ENCODE measurements around the gene GNAO1.
A peak's percentile ranks its signal among the peaks of the same experiment; 100 is the strongest.

Gene GNAO1

DNA sequence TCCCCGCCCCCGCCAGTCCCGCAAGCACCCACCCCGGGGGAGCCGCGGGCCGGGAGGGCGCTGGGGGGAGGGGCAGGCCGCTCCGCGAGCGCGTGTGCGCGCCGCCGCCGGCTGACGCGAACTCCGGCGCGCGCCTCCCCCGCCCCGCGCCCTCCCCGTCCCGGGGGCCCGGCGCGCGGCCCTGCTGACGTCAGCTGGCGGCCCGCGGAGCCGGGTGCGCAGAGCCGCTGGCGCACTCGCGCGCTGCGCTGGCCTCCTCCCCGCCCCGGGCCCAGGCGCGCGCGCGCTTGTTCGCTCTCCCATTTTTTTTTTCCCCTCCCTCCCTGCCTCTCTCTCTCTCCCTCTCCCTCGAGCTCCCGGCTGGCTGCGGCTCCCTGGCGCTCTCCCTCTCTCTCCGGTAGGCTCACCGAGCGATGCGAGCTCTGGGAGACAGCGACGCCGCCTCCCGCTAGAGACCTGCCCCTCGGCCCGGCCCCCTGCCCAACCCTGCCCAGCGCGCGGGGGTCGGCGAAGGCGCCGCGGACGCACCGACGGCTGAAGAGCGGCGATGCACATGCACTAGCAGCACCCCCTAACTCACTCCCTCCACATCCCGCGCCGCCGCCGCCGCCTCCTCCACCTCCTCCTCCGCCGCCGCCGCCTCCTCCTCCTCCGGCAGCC is at the start of gene GNAO1:
GNAO1 (plus strand) TSS at position 334 of the 660 bp plus-strand sequence. CDS start 747 bp downstream, outside the sequence.
- peak; percentile 67 to 78 for DNase-seq

DNA sequence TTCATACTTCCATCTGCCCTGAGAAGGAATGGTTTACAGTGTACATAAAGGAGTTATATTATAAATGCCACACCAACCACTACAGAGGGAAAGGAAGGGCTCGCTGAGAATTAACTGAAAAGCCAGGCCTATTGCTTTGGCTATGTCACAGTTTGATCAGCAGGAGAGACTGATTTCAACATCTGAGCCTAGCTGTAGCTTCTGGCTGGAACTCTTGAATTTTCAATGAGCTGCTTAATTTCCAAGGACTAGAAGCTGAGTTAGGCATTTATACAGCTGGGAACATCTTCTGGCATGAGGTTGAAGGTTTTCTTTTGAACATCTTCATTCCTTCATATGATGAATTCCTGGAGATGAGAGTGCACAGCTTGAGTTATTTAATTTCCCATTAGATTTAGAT is 47.6 kb upstream of the GNAO1 start:
- DNase-seq: no peak

DNA sequence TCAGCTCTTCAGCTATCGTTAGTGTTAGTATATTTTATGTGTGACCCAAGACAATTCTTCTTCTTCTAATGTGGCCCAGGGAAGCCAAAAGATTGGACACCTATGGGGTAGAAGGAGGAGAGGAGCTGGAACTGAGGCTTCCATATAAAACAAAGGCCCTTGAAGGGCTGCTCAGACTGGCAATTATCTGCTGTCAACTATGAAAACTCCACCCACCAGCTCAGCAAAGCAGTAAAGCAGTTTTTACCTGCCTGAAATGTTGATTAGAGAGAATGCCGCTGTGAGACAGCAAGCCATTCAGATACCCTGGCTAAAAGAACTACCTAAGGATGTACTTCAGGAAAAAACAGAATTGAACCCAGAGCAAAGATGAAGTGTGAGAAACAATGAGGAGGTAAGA is 45.9 kb upstream of the GNAO1 start:
- DNase-seq: no peak

DNA sequence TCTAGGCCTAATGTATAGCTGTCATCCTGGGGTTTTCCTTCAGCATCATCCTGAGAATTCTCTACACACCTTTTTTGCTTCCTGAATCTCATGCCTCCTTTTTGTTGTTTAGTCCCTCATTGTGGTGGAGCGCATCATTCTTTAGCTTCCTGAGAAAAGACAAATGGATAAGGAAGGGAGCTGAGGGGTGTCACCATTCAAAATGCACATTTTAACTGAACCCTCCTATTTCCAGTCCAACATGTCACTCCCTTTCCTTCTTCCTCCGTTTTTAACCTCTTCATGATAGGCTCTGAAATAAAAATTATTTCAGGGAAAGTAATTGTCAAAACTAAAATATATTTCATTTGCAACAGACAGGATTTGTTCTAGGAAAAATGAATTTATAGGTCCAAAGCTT is 39.7 kb upstream of the GNAO1 start:
- DNase-seq: no peak

DNA sequence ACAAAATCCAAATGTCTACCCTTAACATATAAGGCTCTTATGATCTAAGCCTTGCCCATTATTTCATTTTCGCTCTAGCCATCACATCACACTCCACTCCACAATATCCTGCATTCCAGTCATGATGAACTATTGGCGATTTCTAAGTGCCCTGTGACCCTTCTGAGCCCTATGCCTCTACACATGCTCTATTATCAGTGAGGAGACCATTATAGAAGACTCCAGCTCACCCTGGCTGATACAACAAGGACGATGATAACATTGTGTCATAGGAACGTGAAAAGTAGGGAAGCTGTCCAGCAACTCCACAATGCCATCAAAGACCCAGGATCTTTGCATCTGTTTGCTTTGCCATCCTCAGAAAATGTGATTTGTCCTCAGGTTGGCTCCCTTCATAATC is 29.6 kb upstream of the GNAO1 start:
- DNase-seq: no peak

DNA sequence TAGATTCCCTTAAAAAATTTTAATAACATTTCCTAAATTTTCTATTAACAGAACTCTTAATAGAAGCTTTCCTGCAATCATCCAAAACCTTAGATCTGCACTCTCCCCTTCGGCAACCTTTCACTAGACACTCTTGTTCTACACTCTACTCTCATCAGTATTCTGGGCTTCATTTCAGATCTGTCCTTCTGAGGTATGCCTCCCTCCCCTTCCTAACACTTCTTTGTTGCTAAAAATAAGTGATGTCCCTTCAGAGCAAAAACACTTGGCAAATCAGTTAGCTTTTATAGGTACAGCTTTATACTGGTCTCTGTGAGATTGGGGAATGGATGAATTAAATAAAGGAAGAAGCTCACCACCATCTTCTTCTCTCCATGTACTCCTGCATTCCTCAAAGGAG is 28.2 kb upstream of the GNAO1 start:
- DNase-seq: no peak

DNA sequence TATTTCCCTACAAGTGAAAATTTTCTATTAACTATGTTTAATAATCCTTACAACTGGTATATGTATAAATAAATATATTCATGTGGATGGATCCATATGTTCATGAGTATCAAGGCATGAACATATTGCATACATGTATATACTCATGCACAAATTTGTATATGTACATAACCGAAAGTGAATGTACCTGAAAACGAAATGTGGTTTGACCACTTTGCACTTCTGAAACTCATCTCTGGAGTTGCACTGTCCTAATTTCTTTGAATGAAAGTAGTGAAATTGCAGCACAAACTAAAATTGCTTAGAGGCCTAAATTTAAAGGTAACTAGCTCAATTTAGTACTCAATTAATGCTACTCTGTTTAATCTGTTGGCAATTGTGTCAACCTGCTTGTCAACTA is 27.4 kb upstream of the GNAO1 start:
- DNase-seq: no peak

DNA sequence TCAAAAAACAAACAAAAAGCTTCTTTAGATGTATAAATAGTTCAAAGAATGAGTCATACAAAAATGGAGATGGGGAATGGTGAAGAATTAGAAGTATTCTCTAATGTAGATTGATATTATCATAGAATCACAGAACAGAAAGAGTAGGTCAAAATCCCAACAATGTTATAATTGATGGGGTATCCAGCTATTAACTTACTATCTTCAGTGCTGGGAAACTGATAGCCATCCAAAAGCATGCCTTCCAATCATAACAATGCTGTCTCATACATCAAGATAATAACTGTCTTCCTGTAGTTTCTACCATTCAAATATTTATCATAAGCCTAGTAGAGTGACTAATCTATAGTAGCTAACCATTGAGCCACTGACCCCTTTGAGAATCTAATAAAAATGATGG is 26.7 kb upstream of the GNAO1 start:
- DNase-seq: no peak

DNA sequence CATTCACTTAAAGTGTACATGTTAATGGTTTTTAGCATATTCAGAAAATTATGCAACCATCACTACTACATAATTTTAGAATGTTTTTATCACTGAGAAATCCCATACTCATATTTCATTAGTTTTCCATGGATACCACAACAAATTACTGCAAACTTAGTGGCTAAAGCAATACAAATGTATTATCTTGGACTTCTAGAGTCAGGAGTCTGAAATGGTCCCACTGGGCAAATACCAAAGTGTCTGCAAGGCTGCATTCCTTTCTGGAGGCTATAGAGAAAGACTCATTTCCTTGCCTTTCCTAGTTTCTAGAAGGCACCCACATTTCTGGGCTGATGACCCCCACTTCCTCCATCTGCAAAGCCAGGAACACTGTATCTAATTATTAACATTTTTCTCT is 16.9 kb upstream of the GNAO1 start:
- no peak for DNase-seq

DNA sequence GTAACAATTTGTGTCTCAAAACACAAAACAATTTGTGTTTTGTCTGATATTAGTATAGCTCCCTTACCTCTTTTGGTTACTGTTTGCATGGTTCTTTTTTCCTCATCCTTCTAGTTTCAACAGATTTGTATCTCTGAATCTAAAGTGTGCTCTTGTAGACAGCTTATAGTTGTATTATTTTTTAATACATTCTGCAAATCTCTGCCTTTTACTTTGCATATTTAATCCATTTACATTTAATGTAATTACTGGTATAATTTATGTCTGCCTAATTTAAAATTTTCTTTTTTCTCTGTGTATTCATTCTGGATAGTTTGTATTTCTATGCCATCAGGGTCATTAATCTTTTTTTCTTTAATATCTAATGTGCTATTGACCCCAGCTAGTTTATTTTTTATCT is 9.9 kb upstream of the GNAO1 start:
- no peak for DNase-seq

DNA sequence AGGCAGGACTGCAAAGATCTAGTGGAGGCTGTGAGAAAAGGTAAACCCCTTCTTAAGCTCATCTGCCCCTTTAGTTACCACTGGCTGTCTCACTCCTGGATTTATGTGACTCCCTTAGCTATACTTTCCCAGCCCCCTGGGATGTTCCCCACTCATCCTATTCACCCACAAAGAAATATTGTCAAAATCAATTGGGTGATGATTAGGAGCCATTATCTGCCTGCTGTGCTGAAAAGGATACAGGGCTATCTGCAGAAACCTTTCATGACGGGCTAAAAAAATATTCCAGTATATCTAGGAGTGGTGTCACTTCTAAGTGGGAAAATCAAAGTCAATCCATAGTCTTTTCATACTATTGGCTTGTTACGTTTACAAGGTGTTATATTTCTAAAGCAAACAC is 8.0 kb upstream of the GNAO1 start:
- DNase-seq: no peak

DNA sequence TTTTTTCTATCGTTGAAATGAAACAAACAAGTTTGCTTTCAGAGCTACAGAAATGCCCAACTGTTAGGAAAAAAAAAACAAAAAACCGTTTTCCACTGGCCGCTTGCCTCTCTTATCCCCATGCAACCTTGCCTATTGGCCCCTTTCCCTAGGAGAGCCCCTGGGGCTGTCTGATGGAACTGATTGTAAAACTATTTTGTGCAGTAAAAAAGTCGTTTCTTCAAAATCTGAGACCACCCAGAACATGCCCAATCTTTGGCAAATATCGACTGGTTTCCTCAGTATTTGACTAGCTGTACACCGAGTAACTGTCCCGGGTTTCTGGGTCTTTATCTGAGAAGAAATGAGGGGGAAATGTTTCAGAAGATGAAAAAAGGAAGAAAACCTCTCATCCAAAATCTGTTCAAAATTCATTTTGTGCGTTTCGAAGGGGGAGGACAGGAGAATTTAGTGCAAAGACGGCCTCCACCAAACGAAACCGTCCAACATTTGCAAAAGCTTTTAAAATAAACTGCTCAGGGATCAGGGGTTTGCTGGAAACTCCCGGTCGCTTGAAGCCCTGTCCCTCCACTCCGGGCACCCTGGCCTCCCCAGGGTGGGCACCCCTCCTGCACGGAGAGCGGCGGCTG is 1.1 kb upstream of the GNAO1 start:
- no peak for DNase-seq

DNA sequence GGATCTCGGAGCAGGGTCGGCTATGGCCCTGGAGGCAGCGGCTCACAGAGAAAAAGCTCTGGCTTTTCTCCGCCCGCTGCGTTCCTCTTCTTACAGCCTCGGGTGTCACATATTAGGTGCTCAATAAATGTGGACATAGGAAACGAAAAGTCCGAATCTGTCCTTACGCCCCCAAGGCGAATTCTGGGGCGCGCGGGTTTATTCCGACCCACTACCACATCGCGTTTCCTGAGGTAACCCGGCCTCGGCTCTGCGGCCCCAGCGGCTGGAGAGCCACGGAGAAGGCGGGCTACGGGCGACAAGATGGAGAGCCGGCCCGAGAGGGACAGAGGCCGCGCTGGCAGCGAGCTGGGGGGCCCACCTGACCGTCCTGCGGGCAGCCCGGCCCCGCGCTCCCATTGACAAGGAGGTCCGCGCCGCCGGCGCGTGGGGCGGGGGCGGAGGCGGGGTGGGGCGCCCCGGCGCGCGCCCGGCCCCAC is 573 bp upstream of the GNAO1 start:
- no peak for DNase-seq

DNA sequence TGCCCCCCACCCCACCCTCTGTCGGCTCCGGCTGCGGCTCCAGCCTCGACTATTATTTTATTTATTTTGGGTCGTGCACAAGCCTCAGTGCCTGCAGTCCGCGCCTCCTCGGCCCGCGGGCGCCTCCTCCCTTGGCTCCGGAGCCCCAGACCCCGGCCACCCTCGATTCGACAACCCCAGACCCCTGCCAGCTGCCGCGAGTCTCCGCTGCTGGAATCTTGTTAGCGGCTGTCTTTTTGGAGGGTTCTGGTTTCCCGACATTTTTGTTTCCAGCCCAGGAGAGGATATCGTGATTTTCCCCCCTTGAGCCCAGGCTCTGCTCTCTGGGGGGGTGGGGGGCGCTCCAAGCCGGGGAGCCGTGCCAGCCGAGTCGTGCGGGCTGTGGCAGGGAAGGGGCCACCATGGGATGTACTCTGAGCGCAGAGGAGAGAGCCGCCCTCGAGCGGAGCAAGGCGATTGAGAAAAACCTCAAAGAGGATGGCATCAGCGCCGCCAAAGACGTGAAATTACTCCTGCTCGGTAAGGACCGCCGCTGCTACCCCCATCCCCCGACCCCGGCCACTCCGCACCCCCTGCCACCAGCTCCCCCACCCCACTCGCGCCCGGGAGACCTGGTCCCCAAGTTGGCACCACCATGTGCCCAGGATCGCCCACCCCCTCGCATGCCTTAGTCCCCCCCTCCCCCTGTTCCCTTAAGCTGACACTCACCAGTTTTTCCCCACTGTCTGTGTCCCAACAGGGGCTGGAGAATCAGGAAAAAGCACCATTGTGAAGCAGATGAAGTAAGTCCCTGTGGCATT is 746 bp downstream of the GNAO1 start:
- no peak for DNase-seq

DNA sequence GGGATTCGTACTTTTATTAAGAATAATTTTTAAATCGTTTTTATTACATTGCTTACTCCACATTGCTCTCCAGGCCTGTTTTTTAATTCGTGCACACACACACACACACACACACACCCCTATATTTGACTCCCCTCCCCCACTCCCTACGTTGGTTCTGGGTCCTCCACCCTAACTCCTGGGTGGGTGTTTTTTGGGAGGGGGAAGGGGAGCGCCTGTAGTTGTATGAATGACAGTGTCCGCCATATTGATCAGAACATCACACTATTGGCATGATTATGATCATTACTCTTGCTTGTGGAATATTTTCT is 1.3 kb downstream of the GNAO1 start:
- DNase-seq: no peak

DNA sequence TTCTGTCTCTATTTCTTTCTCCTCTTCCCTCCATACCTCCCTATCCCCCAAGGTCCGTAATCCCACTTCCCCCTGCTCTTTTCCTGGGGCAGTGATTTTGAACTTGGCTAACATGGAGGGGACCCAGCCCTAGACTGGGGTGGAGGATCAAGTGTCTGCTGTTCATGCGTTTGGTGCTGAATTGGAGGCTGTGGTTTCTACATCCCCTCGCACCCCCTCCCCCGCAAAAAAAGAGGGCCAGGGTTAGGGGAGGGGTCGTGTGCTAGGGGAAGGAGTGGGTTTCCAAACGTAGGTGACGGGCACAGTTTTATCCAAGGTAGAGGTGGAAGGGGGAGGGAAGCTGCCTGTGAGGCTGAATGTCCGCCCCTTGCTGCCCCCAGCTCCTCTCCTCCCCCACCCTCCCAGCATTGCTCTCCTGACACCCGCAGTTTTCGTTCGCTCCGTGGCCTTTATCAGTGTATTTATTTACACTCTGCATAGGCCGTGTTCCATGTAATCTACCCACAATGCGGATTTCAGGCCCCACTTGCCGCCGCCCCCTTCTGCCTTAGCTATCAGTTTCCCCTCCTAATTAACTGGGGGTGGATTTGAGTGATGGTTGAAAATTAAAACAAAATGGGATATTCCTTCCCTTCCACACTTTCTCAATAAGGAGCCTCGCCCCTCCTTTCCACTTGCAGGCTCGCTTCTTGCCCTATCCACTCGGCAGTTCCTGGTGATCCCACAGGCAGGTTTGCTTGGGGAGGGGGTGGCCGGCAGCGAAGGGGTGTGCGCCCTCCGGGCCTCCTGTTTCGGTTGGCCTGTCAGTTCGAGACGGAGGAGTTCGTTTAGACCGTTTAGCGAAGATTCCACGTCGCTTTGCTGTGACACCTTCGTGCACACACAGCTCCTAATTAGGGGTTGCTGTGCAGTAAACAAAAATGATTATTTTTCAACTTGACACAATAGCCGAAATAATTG is 2.0 kb downstream of the GNAO1 start:
- no peak for DNase-seq

DNA sequence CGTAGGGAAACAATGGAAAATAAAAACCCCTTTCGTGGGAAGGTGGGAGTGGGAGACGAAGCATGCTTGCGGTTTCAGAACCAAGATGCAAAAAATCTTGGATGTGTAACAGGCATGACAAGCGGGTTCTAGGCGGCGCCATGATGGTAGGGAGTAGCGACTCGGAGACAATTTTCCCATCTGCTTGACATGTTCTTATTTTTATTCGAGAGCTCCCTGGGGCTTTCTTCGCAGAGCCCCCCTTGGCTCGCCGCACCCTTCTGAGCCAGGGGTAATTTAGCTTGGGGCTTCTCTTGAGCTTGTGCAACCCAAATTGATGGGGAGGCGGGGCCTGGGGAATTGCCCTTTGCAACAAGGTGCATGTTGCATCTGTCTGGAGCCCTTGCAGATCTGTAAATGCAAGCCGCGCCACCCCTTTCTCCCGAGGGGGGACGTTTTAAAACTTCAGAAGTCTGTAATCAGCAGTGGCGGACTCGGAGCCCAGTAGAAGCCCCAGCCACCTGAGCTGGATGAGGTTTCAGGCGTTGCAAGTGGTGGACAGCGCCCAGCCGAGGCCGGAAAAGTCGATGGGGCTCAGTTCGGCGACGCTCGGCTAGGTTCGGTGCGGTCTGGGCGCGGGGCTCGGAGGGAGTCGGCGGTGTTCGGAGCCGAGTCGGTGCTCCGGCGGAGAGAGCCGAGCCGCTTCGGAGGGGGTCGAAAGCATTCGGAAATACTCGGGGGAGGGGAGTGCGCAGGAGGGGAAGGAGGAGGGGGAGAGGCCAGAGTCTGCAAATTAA is 2.9 kb downstream of the GNAO1 start:
- peak; percentile 83 to 84 for DNase-seq

DNA sequence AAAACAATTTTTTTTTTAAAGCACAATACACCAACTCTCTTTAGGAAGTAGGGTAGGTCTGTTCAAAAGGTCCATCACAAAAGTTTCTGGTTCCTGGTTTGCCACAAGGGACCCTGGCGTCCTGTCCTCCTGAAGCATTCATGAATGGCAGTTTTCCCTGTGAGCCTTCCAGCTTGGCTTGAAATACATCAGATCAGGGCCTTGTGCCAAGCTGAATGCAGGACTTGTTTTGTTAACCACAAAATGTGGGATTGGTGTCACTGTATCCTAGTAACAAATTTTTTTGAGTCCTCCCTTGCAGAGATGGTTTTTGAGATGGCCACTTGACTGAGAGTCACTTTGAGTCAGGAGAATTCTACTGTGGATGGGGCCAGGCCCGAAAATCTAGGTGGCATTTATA is 3.9 kb downstream of the GNAO1 start:
- DNase-seq: peak in 1 of 2 experiments; percentile 59

DNA sequence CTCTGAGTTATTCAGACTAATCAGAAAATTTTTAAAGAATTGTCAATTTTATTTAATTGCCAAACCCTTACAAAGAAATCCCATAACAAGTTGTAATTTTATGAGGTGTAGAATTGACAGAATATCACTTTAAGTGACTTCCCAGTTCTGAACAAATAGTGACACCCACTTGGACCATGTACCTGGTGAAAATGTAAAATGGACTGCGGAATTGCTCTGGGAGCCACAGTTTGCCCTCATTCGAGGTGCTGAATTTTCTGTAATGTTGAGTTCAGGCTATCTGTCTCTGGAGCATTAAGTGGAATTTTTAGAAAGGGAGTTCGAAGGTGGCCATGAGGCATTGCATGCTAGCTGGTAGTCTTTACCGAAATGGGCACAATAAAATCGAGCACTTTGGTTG is 5.1 kb downstream of the GNAO1 start:
- DNase-seq: no peak

DNA sequence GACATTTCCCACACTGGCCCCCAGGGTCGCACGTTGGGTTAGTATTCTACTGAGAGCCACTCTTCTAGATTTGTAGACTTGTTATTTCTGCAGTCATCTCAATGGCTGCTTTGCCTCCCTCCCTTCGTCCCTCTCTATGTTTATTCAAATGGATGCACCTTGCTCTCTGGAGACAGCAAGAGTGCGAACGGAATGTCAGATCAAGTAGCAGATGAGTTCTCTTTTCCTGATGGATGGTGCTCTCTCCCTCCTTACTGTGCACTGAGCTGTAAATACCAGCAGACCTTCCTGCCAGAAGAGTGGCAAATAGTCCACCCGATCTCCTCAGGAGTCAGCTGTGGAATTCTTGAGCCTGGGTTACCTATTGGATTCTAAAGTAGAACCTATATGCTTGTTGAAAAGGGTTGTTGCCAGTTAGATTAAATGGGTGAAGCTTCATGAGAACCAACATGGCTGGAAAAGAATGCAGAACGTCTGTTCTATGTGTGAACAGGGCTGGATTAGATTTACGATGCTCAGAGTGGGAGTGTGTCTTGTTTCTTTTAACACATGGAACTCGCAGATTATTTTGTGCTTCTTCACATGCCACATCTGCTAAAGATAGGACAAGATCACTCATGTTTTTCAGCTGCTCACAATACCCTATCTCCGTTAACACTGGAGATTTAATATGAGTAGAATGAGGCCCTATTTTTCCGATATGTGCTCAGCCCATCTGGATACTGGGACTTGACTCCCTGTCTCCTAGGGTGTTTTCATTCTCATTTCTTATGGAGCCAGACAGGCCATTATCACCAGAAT is 6.1 kb downstream of the GNAO1 start:
- DNase-seq: no peak

DNA sequence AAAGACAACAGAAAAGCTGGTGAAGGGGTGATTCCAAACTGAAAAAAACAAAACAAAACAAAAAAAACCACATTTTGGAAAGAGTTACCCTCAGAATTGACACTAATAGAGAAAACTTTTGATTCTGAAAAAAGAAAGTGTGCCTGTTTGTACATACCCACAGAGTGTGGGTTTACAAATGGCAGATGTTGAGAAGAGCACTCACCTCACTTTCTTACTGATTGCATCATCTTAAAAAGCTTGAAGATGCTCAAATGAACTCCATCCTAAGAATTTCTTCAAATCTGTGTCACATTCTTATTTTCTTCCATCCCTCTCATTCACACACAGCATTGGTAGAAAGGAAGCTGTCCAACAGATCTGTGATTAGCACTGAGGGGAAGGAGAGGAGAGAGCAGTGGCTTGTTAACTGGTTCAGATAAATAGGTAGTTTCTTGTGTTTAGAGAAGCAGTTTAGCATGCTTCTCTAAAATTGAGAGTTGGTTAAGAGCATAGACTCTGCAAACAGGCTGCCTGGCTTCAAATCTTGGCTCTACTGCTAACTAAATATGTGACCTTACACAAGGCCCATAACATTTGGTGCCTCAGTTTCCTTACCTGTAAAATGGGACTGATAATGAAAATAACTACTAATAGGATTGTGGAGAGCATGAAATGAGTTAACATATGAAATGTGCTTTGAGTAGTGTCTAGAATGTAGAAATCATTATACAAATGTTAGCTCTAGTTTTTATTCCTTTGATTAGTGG is 6.9 kb downstream of the GNAO1 start:
- DNase-seq: no peak
